Endothelial cell of umbilical vein (primary cell): ENCODE results near the gene CLEC16A. TPM values are rescaled to one million over a fixed set of nuclear protein-coding genes. Genes with fewer than 3 reads are reported as not detected.
"Not testable (repeated sequence)": the region's sequence is repeated elsewhere in the genome, so short reads cannot be mapped to it uniquely, and the experiment has no call there.

Experiments
- BruUV-seq: library from RNA; stranded (reverse); fragments of 400-500 nt; replicated peaks from 2 replicates; lab custom pipeline; 2021; lab: Mats Ljungman, UMichigan
- CTCF ChIA-PET: fragments of 300-600, 350-600 bp; sonication (Branson Sonifier 250); formaldehyde crosslinking; loops from one replicate; lab custom pipeline; 2021; ENCODE audit warnings: antibody characterized with exemption, inconsistent platforms; lab: Charles Lee
- POLR2A ChIA-PET: fragments of 300-600, 350-600 bp; sonication (Branson Sonifier 250); formaldehyde crosslinking; loops from one replicate; lab custom pipeline; 2021; ENCODE audit warnings: antibody characterized with exemption, inconsistent platforms; lab: Charles Lee
- DNase-seq: peaks from one replicate; pipeline ENCODE4 v3.0.0-alpha.2; 2011; ENCODE audit warnings: low read depth, low spot score
- FAIRE-seq: peaks from 2 replicates; lab custom pipeline; 2011; peaks lifted over from hg19 to GRCh38; lab: Jason Lieb, UNC
- H2AFZ ChIP-seq: 2 replicates; pipeline ENCODE4 v1.6.0; 2012; ENCODE audit warnings: low read depth, low read length, control low read depth, inconsistent platforms
- H3K27ac ChIP-seq: 2 replicates; pipeline ENCODE4 v1.5.1; 2011; ENCODE audit warnings: low read depth, mild to moderate bottlenecking, control low read depth, low read length, moderate library complexity; ENCODE audit not compliant: insufficient read depth
- H3K27me3 ChIP-seq, 2 experiments: 2 replicates each; pipeline versions ENCODE4 v1.6.0 to v1.6.1; 2011; ENCODE audit warnings: low read length in 2 of 2, mixed read lengths in 1 of 2; ENCODE audit not compliant: control insufficient read depth in 2 of 2, insufficient read depth in 2 of 2
- H3K36me3 ChIP-seq, 2 experiments: 2 replicates in 1 of 2; 3 replicates in 1 of 2; pipeline ENCODE4 v1.5.1; 2011; ENCODE audit warnings: low read length in 2 of 2, mild to moderate bottlenecking in 1 of 2, moderate library complexity in 1 of 2; ENCODE audit not compliant: control insufficient read depth in 2 of 2, insufficient read depth in 2 of 2; ENCODE audit errors: extremely low read depth in 1 of 2
- H3K4me1 ChIP-seq: 3 replicates; pipeline ENCODE4 v1.5.1; 2011; ENCODE audit warnings: mild to moderate bottlenecking, low read length; ENCODE audit not compliant: control insufficient read depth, insufficient read depth; ENCODE audit errors: extremely low read depth
- H3K4me2 ChIP-seq: 2 replicates; pipeline ENCODE4 v1.6.1; 2011; ENCODE audit warnings: low read length, control low read depth, mixed read lengths; ENCODE audit not compliant: insufficient read depth
- H3K4me3 ChIP-seq, 3 experiments: fragments of 200-600 bp in 1 of 3; sonication (generic), shearing (Covaris generic) in 1 of 3; replicated peaks in 1 of 3; 2 replicates each; pipeline ENCODE4 v1.5.1; 2011 to 2016; ENCODE audit warnings: control low read depth in 3 of 3, low read length in 3 of 3, mild to moderate bottlenecking in 2 of 3, inconsistent platforms in 1 of 3, low read depth in 1 of 3, moderate library complexity in 1 of 3; ENCODE audit not compliant: insufficient read depth in 1 of 3
- H3K79me2 ChIP-seq: 2 replicates; pipeline ENCODE4 v1.6.0; 2012; ENCODE audit warnings: low read length, inconsistent platforms; ENCODE audit not compliant: control insufficient read depth, insufficient read depth
- H3K9ac ChIP-seq: replicated peaks from 2 replicates; pipeline ENCODE3; 2011; ENCODE audit warnings: low read length, control low read depth; ENCODE audit not compliant: insufficient read depth; ENCODE audit errors: extremely low read depth
- H3K9me1 ChIP-seq: replicated peaks from 3 replicates; pipeline ENCODE4 v1.6.0; 2011; ENCODE audit warnings: mild to moderate bottlenecking, low read length; ENCODE audit not compliant: control insufficient read depth, insufficient read depth; ENCODE audit errors: extremely low read depth
- H3K9me3 ChIP-seq: replicated peaks from 2 replicates; pipeline ENCODE4 v1.5.1; 2012; ENCODE audit warnings: low read length, inconsistent platforms; ENCODE audit not compliant: control insufficient read depth, insufficient read depth
- H4K20me1 ChIP-seq: replicated peaks from 2 replicates; pipeline ENCODE3; 2011; ENCODE audit warnings: mild to moderate bottlenecking, low read length; ENCODE audit not compliant: control insufficient read depth, insufficient read depth; ENCODE audit errors: extremely low read depth
- CTCF ChIP-seq, 2 donors: IDR thresholded peaks; 1 replicate in 1 of 2; 2 replicates in 1 of 2; pipeline ENCODE4 v1.5.1; 2011; ENCODE audit warnings: low read length in 2 of 2, mild to moderate bottlenecking in 2 of 2, moderate library complexity in 2 of 2, control low read depth in 1 of 2, inconsistent platforms in 1 of 2, low read depth in 1 of 2; ENCODE audit not compliant: insufficient read depth in 1 of 2; ENCODE audit errors: extremely low read depth in 1 of 2
- EZH2 ChIP-seq: IDR thresholded peaks from 2 replicates; pipeline ENCODE4 v1.6.1; 2012; ENCODE audit warnings: borderline replicate concordance, low read depth, mild to moderate bottlenecking, moderate library complexity, low read length, inconsistent platforms; ENCODE audit not compliant: severe bottlenecking
- FOS ChIP-seq: IDR thresholded peaks from 2 replicates; pipeline ENCODE4 v1.6.1; 2011; ENCODE audit warnings: mild to moderate bottlenecking, low read length, moderate library complexity, borderline replicate concordance; ENCODE audit not compliant: insufficient read depth
- GATA2 ChIP-seq: IDR thresholded peaks from 2 replicates; pipeline ENCODE4 v1.7.0; 2011; ENCODE audit warnings: low read depth, mild to moderate bottlenecking, moderate library complexity, mixed read lengths, low read length; ENCODE audit not compliant: insufficient read length, insufficient read depth
- JUN ChIP-seq: IDR thresholded peaks from 2 replicates; pipeline ENCODE4 v1.6.1; 2011; ENCODE audit warnings: borderline replicate concordance, low read depth; ENCODE audit not compliant: insufficient read length, insufficient read depth
- MAX ChIP-seq: IDR thresholded peaks from 2 replicates; pipeline ENCODE4 v1.6.1; 2011; ENCODE audit not compliant: insufficient read depth, insufficient read length
- MYC ChIP-seq: IDR thresholded peaks from one replicate; pipeline ENCODE4 v1.6.1; 2011; ENCODE audit warnings: mild to moderate bottlenecking, low read depth, low read length
- POLR2A ChIP-seq: IDR thresholded peaks from 2 replicates; pipeline ENCODE4 v1.6.1; 2012; ENCODE audit warnings: low read depth, mild to moderate bottlenecking, control low read depth, low read length
- POLR2AphosphoS5 ChIP-seq: IDR thresholded peaks from 2 replicates; pipeline ENCODE4 v1.6.1; 2012; ENCODE audit warnings: low read depth, mild to moderate bottlenecking, control low read depth, low read length, moderate library complexity; ENCODE audit not compliant: insufficient read depth
- dilution Hi-C: fragments of 300-500 bp; cut with MboI; formaldehyde crosslinking; loops from one replicate; pipeline ENCODE4 v1.15.0; 2019; ENCODE audit warnings: low sequenced_read_pairs; ENCODE audit not compliant: extremely low pct_ligation_motif_present
- intact Hi-C: fragments of 100-400 bp; cut with micrococcal nuclease; formaldehyde crosslinking; loops from one replicate; pipeline ENCODE4 v1.10.0; 2022
- polyA plus RNA-seq, 4 experiments: library from polyadenylated mRNA; depleted of rRNA in 3 of 4; stranded (reverse) in 3 of 4; unstranded in 1 of 4; fragments of >200 nt; gene quantifications; 2 replicates each; pipeline versions ENCODE4 v1.2.1 to v1.2.3, GENCODE V29; 2011 to 2012; ENCODE audit warnings: missing spikeins in 1 of 4
- total RNA-seq: library from RNA; stranded (reverse); gene quantifications from 2 replicates; pipeline ENCODE4 v1.2.3, GENCODE V29; 2021

CLEC16A gene
- total and polyA plus RNA-seq, 2 donors (not counting 3 experiments of a cell fraction or from before 2014, with no cell fraction given): 11.4 to 23.3 TPM

GRCh38 chr16:10927497-10928112 is 16.8 kb upstream of the CLEC16A start:
- no peak for TF ChIP-seq CTCF (IDR thresholded peaks at IDR 0.05; ENCODE audit: extremely low read depth in 1 of 2, insufficient read depth in 1 of 2, low read depth in 1 of 2, low read length in 2 of 2)
- TF ChIP-seq POLR2A: no peak
- no peak for TF ChIP-seq MAX
- TF ChIP-seq GATA2: no peak
- no peak for TF ChIP-seq FOS
- TF ChIP-seq POLR2AphosphoS5: no peak
- no peak for TF ChIP-seq MYC
- TF ChIP-seq EZH2: no peak
- no peak for TF ChIP-seq JUN
- no peak for FAIRE-seq
- DNase-seq: no peak
- BruUV-seq: no TSS peak
- H3K9ac ChIP-seq: no peak overlapping the region
- H3K9me3 ChIP-seq: no peaks in the 10 kb centered on the region
- H3K4me2 ChIP-seq: no peak overlapping the region
- intact Hi-C loops: no loop called here
- H4K20me1 ChIP-seq: no peaks in the 10 kb centered on the region
- peaks cover 0 to 15% of the 10 kb centered on the region in 2 experiments for H3K36me3 ChIP-seq
- H3K27ac ChIP-seq: no peak overlapping the region
- no peak overlapping the region for H2AFZ ChIP-seq
- dilution Hi-C loops: no loop called here
- H3K9me1 ChIP-seq: no peaks in the 10 kb centered on the region
- H3K27me3 ChIP-seq: no peaks in the 10 kb centered on the region
- H3K4me1 ChIP-seq: no peaks in the 10 kb centered on the region
- no peak overlapping the region for H3K4me3 ChIP-seq
- ChIA-PET POLR2A (no interaction called here), CTCF (no interaction called here)
- no peaks in the 10 kb centered on the region for H3K79me2 ChIP-seq

GRCh38 chr16:10929097-10929496 is 15.3 kb upstream of the CLEC16A start:
- POLR2A ChIA-PET, H4K20me1 ChIP-seq, H2AFZ ChIP-seq, H3K9me1 ChIP-seq, intact Hi-C loops, BruUV-seq, H3K9me3 ChIP-seq, FAIRE-seq, dilution Hi-C loops, H3K27ac ChIP-seq, H3K9ac ChIP-seq, H3K27me3 ChIP-seq, H3K4me1 ChIP-seq, H3K79me2 ChIP-seq, DNase-seq, H3K4me2 ChIP-seq, H3K4me3 ChIP-seq: not testable (repeated sequence)
- peaks cover 0 to 23% of the 10 kb centered on the region in 2 experiments for H3K36me3 ChIP-seq
- CTCF ChIA-PET: interaction anchor here (4.7 kb wide), 1 partner anchor 10 kb away, joined by 17 read pairs; no protein-coding TSS in a partner anchor
